Activated CD4-positive, CD25-positive, alpha-beta regulatory T cell treated with anti-CD3 and anti-CD28 coated beads, Interleukin-2, amount 50 U/mL, for 16 hours (primary cell): ENCODE results near the gene FUT8.
"Not testable (repeated sequence)": the region's sequence is repeated elsewhere in the genome, so short reads cannot be mapped to it uniquely, and the experiment has no call there.

Experiments used
- DNase-seq: peaks from one replicate; pipeline ENCODE4 v3.0.0-alpha.2; 2020; ENCODE audit warnings: low read depth, low spot score

FUT8 gene

GRCh38 chr14:65415613-65416012 lies 3.1 kb downstream of the FUT8 start:
- no peak for DNase-seq

GRCh38 chr14:65419593-65420252 lies 7.2 kb downstream of the FUT8 start:
- no peak for DNase-seq

- no peak for DNase-seq
These were observed 8.9 kb downstream of the FUT8 start for GRCh38 chr14:65421201-65421981.

GRCh38 chr14:65422088-65422834 lies 9.7 kb downstream of the FUT8 start:
- no peak for DNase-seq

GRCh38 chr14:65423982-65424381 lies 11.5 kb downstream of the FUT8 start:
- DNase-seq = no peak

GRCh38 chr14:65424531-65424930 lies 12.0 kb downstream of the FUT8 start:
- DNase-seq = no peak

GRCh38 chr14:65425885-65426284 lies 13.4 kb downstream of the FUT8 start:
- no peak for DNase-seq

GRCh38 chr14:65426902-65427301 lies 14.4 kb downstream of the FUT8 start:
- not testable (repeated sequence) for DNase-seq

GRCh38 chr14:65428691-65429090 lies 16.2 kb downstream of the FUT8 start:
- DNase-seq = no peak

GRCh38 chr14:65429757-65430156 lies 17.2 kb downstream of the FUT8 start:
- DNase-seq = no peak

GRCh38 chr14:65431245-65431644 lies 18.7 kb downstream of the FUT8 start:
- DNase-seq = no peak

- no peak for DNase-seq
These were observed 19.4 kb downstream of the FUT8 start for GRCh38 chr14:65431951-65432350.

- no peak for DNase-seq
These were observed 19.9 kb downstream of the FUT8 start for GRCh38 chr14:65432361-65432948.

GRCh38 chr14:65433157-65433556 lies 20.6 kb downstream of the FUT8 start:
- no peak for DNase-seq

GRCh38 chr14:65433646-65434045 lies 21.1 kb downstream of the FUT8 start:
- no peak for DNase-seq

GRCh38 chr14:65434216-65434850 lies 21.8 kb downstream of the FUT8 start:
- DNase-seq = no peak

GRCh38 chr14:65438266-65438933 lies 25.9 kb downstream of the FUT8 start:
- DNase-seq = no peak

GRCh38 chr14:65439117-65439516 lies 26.6 kb downstream of the FUT8 start:
- DNase-seq = no peak

- DNase-seq = no peak
These were observed 27.7 kb downstream of the FUT8 start for GRCh38 chr14:65440230-65440629.

- DNase-seq = no peak
These were observed 31.7 kb downstream of the FUT8 start for GRCh38 chr14:65444230-65444629.

- DNase-seq = no peak
These were observed 33.6 kb downstream of the FUT8 start for GRCh38 chr14:65446159-65446558.
